NCI-H2227 treated with DMSO at 0.1 percent for 48 hours (cell line): ENCODE measurements around the gene TFEB.

Source experiments
- DNase-seq: peaks from one replicate; lab custom pipeline; 2025; lab: John Stamatoyannopoulos, UW

The TFEB gene

DNA sequence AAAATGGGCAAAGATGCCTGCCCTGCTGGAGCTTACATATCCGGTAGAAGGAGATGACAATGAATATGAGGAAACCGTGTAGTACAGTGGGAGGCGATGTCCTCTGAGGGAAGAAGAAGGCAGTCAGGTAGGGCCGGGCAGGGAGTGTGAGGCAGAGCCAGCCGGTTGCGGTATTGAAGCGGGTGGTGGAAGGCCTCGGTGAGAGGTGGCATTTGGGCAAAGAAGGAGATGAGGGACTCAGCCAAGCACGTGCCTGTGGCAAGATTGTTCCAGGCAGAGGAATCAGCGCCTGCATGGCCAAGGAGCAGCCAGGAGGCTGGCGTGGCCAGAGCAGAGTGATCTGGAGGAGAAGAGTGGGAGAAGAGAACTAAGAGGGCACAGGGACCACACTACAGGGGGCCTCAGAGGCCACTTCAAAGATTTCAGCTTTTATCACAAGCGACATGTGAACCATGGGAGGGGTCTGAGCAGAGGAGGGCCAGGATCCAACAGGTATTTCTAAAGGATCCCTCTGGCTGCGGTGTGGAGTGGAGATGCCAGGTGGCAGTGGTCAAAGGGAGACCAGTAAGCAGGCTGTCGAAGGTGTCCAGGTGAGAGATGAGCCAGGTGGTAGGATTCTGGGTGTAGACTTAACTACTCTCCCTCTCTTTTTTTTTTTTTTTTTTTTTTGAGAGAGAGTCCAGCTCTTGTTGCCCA is 83.3 kb downstream of the TFEB start:
- no peak for DNase-seq

DNA sequence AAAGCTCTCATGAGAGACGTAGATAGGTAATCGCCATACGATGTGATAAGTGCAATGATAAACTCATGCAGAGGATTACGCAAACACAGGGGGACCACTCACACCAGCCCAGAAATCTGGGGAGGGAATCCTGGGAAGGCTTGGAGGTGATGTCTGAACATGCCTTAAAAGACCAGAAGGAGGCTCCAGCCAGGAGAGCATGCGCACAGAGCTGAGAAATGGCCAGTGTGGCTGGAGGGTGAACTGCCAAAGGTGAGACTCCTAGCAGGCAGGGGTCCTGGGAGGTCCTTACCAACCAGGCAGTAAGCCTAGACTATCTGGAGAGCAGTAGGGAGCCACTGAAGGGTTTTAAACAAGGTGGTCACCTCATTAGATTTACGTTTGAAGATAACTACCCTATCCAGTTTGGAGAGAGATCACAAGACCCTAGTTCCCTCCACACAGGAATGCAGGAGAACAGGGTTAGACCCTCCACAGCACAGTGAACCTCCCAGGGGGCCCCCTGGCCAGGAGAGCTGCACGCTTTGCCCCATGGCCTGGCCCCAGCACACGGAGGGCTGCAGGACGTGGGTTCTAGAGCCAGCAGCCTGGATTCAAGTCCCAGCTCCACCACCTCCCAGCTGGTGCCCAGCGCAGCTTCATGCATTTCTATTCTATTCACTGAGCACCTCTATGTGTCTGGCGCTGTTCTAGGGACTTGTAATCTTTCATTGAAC is 84.0 kb downstream of the TFEB start:
- DNase-seq = no peak

DNA sequence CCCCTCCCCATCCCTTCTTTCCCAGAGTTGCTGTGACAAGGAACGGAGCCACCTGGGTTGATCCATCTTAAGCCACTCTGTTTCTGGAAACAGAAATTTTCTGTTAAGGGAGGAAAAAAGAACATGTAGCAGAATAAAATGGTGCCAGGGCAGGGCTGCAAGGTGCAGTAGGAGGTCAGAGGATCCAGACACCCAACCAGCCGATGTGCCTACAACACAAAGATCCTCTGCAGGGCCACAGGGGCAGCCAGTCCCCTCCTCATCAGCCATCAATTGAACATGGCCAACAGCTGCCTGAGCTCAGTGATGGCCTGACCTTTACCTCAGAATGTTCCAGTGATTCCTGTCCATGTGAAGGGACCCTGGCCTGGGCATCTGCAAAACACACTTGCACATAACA is 85.3 kb downstream of the TFEB start:
- DNase-seq = no peak

DNA sequence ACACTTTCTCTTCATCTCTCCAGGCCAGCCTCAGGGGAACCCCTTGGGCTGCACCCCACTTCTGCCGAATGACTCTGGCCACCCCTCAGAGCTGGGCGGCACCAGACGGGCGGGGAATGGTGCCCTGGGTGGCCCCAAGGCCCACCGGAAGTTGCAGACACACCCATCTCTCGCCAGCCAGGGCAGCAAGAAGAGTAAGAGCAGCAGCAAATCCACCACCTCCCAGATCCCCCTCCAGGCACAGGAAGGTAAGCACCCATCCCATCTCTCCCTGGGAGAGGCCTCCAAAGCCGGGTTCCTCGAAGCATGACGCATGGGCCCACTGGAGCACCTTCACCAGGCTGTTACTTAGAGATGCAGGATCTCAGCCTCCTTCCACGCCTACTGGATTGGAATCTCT is 85.8 kb downstream of the TFEB start:
- DNase-seq = no peak

DNA sequence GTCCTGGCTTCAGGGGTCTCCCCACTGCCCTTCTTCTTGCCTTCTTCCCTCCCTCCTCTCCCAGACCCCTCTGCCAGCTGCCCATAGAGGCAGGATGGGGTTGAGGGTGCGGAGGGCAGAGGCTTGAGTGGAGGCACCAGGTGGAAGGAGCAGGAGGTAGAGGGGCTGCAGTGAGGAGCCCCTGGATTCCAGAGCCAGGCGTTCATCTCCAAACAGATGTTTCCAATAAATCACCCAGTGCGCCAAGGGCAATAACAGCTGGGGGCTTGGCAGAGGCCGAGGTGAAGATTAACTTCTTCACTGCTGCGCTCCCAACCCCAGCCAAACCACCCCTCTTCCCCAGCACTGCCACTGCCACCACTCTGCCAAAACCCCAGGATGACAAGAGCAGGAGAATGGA is 86.5 kb downstream of the TFEB start:
- no peak for DNase-seq

DNA sequence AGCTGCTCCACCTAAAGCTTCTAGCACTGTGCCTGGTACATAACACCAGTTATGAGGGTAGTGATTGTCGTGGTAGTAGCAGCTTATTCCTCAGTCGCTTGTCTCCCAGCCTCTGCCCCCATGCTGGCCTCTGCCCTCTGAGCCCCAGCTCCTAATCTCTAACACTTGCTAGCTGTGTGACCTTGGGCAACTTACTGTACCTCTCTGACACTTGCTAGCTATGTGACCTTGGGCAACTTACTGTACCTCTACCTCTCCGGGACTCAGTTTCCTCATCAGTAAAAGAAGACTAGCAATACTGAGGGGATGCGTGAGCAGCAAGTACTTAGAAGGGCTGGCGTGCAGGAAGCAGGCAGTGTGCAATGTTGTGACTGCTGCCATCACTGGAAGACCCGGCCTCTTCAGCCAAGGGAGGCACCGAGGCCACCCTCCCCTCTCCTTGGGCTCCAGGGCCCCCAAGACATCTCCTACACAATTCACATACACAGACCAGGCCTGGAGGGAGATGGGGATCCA is 87.3 kb downstream of the TFEB start:
- DNase-seq = no peak

DNA sequence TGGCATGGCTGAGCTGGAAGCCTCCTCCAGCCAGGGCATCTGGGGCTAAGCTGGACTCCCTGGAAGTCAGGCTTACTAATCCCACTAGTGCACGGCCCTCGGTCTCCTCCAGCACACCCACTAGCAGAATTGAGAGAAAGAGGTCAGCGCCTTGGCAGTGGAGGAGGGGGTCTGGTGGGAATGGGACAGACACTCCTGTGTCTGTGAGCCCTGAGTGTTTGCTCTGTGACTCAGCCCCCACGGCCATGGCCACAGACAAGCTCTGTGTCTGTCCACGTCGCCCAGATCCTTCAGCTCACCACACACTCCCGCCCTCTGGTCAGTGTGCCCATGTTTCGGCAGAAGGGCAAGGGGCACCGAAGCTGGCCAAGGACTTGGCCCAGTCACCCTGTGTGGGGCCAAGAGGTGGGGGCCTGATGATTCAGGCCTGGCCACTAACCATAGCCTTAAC is 88.3 kb downstream of the TFEB start:
- DNase-seq = no peak

DNA sequence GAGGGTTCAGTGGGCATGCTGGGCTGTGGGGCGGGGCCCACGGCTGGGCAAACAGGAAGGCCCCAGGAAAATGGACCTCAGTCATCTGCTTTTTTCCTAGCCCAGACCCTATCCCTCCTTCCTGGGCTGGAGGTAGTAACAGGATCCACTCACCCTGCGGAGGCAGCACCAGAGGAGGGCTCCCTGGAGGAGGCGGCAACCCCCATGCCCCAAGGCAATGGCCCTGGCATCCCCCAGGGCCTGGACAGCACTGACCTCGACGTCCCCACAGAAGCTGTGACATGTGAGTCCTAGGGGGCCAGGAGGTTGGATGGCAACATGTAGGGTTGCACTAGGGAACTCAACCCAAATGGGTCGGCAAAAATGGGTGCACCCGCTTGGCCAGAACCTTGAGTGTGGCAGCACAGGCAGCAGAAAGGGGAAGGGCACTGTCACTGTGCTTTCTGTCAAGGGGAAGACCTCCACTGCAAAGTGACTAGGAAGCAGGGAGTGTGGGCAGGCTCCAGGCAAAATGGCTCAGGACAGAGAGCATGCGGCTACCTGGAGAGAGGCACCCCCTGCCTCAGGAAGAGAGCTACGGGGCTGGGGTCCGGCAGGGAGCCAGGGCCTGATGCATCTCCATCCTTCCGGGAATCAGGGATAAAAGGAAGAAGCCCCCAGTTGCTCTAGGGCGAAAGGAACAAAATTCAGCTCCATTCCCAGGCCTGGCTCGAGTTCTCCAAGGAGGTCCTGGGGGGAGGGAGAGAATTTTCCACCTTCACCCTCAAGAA is 89.2 kb downstream of the TFEB start:
- DNase-seq = no peak

DNA sequence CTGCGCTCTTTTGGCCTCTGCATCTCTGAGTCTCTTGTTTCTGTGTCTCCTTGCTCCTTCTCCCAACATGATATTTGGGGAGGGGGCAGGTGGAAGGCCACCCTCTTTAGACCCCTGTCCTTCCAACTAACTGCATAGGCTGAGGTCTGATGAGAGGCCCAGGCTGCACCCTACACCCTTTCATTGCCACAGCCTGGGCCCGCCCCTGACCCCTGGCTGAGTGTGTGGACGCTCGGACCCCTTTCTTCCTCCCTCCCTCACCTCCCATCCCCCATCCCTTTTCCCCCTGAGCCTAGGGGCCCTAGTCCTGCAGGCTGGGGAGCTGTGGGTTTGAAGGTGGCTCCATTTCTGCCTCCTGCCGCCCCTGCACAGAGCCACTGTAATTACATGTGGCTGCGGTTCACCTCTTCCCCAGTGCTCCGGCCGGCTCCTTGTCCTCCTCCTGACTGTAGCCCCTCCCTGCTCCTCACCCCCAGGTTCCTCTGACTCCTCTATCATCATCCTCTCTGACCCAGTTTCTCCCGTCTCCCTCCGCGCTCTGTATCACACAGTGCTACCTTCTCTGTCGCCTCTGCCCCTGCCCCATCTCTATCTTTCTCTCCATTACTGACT is 90.3 kb downstream of the TFEB start:
- no peak for DNase-seq

DNA sequence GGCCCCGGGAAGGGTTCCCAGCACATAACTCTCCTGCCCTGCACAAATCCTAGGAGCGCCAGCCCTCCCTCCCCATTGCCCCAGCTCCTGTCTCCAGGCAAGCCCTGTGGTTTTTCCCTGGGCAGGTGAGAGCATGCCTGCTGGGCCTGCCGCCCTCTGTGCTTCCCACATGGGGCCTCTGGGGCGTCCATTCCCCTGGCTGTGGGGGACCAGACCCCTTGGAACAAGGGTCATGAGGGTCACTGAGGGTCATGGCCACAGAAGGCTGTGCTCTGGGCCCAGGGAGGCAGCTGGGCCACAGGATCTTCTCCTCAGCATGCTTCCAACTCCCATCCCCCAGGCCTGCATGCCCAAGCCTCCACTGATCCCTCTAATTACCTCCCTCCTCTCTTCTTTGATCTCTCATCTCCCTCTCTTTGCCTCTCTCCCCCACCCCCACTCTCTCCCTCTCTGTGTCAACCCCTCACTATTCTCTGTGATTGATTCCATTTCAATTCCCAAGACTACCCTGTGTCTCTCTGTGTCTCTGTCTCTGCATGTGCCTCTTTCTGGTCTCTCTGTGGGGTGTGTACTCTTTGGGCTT is 91.0 kb downstream of the TFEB start:
- peak; percentile 24 for DNase-seq

DNA sequence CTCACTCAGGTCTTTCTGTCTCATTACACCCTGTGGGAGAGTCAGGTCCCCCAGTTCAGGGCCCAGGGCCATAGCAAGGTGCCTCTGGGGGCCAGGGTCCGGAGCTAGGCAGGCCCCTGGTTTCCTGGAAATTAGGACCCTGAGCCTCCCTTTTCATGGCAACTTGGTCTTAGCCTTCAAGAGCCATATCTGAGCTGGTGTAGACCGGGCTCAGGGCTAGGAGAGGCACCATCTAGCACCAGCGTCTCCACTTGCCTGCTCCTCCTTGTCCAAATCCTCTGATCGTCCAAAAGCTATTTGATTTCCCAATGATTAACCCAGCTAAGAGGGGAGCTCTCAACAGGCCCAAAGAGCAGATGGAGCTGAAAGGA is 91.5 kb downstream of the TFEB start:
- no peak for DNase-seq

DNA sequence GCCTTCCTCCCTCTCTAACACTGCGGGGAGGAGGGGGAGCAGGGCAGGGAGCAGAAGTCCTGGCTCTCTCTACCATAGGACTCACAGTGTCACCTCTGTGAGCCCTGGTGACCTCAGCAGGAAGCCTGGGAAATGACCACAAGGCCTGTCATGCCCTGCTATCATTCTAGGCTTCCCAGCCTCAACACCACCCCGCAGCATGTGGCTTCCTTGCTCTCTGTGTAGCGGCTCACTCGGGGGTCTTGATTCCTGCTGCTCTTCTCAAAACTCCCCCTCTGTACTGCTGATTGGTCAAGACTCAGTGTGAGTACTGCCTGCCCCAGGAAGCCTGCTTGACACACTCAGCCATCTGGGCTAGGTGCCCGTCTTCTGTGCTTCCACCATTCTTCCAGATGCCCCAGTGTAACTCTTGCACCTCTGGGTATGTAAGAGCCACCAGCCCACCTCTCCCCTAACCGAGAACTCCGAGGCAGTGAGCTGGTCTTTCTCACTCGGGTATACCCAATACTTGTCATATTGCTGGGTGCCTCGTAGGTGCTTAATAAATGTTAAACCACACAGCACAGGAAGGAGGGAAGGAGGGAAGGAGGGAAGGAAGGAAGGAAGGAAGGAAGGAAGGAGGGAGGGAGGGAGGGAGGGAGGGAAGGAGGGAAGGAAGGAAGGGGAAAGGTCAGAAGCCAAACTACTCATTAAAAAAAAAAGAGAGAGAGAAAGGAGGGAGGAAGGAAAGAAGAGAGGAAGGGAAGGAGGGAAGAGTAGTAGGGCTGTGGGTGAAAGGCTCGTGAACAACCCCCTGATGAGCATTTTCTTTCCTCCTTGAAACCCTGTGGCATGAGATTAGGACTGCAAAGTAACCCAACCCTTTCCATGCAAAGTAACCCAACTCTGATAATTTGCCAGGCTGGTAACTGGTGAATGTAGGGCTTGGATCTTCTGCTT is 92.2 kb downstream of the TFEB start:
- DNase-seq = no peak

DNA sequence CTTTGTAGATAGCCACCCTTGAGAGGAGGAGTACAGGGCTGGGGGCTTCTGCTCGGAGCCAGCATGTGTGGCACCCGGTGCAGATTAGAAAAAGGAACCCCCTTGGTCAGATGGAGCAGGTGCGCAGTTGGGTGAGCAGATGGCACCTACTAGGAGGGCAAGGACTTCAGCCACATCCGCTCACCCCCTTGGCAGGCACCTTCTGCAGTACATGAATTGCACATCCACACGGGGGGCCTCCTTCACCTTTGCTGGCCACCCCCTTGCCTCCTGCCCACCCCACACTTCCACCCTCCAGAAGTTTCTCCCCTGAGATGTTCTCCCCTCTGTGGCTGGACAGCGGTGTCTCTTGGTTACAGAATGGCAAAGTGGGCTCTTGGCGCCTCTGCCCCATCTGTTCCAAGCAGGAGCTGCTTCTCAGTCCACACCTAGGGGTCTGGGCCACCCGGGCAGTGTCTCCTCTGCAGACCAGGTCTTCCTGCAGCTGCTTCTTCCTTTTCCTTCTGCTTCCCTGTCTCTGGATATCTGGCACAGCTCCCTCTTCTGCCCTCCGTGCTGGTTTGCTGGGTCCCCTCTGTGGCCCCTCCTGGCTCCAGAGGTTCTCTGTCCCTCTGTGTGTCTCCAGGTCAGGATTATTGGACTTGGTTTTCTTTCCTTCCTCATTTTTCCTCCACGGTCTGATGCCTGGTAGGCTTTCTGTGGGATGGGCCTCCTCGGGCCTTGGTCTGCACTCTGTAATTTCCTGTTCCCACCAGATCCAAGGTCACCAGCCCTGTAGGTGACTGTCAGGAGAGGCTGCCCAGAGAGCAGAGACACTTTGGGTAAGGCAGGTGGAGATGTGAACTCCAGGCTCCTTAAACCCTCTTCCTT is 93.1 kb downstream of the TFEB start:
- no peak for DNase-seq

DNA sequence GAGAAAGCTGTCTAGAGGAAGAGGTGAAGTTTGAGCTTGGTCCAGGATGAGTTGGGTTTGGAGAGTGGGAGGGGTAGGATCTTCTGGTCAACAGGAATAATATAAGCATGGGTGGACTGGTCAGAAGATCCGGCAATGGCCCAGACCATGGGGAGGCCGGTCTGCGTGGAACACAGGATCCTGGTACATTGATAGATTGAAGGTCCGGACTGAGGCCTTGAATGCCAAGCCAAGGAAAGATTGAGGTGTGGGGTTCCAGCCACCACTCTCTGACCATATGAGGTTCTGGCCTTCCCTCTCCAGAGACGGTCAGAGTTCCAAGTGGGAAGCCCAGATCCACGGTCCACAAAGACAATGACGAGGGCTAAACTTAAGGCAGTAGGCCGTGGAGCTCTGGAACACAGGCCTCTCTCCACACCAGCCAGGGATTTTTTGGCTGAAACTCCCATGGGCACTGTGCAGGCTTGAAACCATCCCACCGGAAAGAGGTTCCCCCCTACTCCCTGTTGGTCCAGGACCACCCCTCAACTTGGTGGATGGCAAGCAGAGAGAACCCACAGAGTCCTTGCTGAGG is 94.0 kb downstream of the TFEB start:
- no peak for DNase-seq

DNA sequence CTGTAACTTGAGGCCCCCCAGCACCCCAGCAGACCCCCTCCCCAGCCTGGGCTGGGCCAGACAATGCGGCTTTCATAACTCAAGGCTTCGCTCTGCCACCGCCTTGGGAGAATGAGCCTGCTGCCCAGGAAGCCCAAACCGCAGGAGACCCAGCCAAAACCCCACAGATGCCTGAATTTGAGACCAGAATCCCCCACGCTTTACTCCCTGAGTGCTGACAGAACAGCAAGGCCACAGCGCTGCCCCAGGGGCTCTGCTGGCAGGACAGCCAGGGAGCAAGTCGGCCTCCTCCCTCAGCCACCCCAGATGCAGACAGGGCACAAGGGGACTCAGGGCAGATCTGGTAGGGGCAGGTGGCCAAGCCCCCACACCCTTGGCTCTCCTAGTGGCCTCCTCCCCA is 95.0 kb downstream of the TFEB start:
- DNase-seq = no peak

DNA sequence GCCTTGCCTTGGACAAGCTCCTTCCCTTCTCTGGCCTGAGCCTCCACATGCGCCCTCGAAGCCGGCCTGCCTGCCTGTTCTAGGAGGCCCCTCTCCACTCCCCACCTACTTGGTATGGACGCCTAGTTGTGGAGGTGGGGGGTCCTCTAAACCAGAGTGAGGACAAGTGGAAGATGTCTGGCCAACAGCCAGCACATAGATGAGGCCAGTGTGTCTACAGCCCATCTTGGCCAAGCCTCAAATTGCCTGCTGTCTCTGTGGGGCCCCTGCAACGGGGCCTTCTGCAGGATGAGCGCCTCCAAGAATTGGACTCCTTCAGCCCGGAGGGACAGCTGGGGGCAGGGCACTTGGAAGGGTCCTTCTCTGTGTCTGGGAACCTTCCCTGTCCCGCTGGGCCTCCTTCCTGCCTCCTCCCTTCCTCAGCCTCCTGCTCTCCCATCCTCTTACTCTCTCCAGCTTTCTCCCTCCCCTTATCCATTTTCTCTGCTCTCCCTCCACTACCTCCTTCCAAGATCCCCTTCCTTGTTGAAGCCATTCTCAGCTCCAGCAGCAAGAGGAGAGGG is 95.5 kb downstream of the TFEB start:
- no peak for DNase-seq

DNA sequence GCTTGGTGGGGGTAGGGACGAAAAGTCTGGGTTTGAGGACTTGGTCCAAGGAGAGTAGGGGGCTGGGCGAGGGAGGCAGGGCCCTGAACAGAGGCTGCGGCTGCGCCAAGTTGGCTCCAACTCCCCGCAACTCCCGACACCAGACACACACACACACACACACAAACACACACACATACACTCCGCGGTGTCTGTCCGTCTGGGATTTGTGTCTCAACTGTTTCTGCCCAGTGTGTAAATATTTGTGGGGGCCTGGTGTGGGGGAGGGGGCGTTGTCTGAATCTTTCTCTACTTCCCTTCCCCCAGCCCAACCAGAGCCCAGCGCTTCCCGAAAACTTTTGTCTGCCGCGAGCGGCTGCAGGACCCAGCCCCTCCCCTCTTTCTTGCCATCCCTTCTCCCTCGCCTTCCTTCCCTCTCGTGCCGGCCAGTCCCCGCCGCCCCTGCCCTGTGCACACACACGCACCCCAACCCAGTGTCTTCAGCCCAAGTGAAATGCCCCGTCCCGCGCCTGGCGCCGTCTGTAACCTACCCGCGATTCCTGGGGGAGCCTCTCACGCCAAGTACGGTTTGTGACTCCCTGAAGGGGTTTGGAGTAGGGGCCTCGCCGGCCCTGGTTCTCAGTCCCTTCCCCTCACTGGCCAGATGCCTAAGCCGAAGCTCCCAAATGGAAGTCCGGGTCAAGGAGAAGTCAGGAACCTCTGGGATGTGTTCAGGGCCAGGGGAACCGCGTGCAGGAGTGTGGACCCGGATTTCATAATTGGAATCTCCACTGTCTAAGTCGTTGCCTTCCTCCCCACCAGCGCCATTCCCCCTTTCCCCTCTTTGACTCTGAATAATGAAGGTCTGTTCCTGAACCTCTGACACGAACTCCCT is 96.2 kb downstream of the TFEB start:
- DNase-seq = no peak
